GM12873 (cell line): Measurements from ENCODE around the gene CAMTA1.

ENCODE experiments used
- CTCF ChIP-seq: IDR thresholded peaks from 2 replicates; pipeline ENCODE4 v1.5.1; 2012; ENCODE audit warnings: low read depth, mild to moderate bottlenecking, moderate library complexity, low read length, control low read depth; ENCODE audit not compliant: insufficient read depth; ENCODE audit errors: missing control alignments

The CAMTA1 gene

DNA sequence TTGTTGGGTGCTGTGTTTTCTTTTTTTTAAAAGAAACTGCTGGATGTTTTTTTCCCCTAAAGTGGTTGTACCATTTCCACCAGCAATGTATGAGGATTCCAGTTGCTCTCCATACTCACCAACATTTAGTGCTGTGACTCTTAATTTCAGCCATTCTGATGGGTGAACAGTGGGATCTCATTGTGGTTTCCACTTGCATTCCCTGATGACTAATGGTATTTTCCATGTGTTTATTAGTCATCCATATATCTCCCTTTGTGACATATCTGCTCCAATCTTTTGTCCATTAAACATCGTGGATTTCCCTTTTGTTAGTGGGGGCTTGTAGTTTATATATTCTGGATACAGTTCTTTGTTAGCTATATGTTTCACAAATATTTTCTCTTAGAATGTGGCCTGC, 206.0 kb downstream of the CAMTA1 start:
- no peak for TF ChIP-seq CTCF

DNA sequence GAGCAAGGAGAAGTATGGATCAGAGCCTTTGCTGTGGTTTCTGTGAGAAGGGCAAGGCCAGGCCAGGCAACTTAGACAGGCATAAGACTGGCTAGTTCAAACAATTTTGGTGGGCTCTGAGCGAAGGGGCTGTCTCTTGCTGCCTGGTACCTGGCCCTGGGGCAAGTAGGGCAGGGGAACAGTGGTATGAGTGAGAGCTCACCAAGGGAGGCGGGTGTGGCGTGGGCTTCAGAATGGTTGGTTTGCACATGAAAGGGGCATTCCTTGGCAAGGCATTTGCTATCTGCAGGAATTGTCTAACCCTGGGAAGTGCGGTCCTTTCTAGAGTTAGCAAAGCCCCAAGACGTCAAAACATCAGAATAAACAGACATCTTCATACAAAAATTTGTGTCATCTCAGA, 210.5 kb downstream of the CAMTA1 start:
- no peak for TF ChIP-seq CTCF

- no peak for TF ChIP-seq CTCF
Measured at GRCh38 chr1:6996371-6996770, 211.1 kb downstream of the CAMTA1 start.

- no peak for TF ChIP-seq CTCF
Measured at GRCh38 chr1:6996866-6997265, 211.6 kb downstream of the CAMTA1 start.

DNA sequence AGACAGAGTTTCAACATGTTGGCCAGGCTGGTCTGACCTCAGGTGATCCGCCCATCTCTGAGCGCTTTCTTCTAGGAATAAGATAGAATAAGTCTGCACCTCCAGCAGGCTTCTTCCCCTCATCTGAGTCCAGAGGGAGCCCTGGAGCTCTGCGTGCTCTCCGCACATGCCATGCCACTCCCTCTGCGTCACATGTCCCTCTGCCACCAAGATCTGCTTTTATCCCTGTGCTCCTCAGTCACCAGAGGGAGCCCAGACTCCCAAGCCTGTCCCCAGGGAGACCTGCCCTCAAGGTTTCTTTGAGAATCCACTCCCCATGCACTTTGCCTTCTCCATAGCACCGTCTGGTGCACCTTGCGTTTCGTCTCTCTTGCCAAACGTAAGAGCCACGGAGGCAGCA, 213.0 kb downstream of the CAMTA1 start:
- TF ChIP-seq CTCF: no peak

DNA sequence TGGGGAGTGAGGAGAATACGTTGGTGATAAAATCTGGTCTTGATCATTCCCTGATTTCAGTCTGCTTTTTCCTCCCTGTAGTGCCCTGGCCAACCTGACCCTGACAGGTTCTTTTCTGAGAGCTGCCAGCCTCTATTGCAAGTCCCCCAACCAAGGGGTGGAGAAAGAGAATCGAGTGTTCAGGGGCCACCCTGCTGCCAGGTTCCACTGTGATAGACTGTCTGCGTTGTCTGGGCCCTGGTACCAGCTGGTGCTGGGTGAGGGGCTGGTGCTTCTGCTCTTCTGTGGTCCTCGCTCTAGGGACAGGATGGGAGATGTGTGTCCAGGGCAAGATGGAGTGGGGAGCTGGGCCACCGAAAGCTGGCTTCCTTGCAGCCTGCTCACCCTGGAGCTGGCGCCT, 214.6 kb downstream of the CAMTA1 start:
- no peak for TF ChIP-seq CTCF

GRCh38 chr1:7000720-7001119, 215.5 kb downstream of the CAMTA1 start:
- TF ChIP-seq CTCF: no peak
